ENCODE results near the gene EYS.
"Not testable (repeated sequence)": the region's sequence is repeated elsewhere in the genome, so short reads cannot be mapped to it uniquely, and the experiment has no call there.

EYS gene

DNA sequence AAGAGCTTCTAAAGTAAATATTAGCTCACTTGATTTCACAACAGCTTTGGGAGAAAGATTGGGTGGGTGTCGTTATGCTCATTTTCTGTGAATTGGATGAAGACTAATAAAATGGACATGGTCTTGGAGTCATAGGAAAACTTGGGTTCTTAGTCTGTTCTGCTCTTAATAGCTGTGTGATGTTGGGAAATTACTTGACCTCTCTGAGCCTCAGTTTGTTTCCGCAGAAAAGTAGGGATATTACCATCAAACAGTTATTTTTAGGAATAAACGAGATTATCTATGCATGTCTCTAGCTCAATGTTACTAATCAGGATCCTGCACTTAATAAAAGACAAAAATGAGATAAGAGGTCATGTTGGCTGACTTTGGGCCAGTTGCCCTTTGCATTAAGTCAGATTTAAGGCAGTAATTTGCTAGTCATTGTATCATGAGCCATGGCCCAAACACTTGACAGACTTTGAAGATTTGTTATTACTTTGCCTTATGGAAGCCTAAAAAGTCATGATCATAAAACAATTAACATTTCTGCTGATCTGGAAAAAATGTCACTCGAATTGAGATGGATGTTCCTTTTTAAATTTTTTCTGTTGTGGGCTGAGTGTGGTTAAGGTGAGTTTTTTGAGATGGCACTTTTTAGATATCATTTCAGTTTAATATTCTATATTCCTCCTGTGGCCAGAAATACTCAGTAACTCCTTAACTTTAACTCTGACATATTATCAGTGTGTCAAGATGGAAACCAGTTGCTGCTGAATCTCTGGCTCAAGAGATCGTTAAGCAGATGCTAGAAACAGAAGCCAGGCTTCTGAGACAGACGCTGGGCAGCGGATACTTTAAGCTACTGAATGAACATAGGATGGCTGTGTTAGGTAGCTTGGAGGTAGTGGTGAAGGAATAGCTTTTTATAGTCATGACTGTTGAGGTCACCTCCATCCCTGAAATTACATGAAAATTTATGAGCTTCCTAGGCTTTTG, 1779.8 kb downstream of the EYS start:
- DNase-seq: no peak

DNA sequence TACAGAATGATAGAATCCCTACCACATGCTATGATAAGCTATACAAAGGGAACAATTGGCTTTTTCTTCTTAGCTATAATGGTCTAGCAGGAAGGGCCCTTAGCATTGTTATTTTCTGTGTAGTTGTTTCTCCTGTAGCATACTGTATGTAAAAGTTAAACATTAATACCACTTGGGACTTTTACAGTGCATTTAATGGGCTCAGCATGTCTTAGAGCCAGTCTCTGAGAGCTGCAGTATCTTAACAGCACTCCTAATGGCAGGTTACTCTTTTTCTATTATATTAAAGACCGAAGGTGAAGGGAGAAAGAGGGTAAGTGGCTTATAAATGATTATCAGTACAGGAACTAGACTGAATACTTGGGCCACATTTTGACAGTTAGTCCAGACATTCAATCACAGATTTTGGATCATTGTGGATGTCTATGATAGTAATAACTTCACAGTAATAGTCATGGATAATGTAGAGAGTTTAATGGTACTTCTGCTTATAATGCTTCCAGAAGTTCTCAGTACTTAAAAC, 1780.7 kb downstream of the EYS start:
- no peak for DNase-seq

DNA sequence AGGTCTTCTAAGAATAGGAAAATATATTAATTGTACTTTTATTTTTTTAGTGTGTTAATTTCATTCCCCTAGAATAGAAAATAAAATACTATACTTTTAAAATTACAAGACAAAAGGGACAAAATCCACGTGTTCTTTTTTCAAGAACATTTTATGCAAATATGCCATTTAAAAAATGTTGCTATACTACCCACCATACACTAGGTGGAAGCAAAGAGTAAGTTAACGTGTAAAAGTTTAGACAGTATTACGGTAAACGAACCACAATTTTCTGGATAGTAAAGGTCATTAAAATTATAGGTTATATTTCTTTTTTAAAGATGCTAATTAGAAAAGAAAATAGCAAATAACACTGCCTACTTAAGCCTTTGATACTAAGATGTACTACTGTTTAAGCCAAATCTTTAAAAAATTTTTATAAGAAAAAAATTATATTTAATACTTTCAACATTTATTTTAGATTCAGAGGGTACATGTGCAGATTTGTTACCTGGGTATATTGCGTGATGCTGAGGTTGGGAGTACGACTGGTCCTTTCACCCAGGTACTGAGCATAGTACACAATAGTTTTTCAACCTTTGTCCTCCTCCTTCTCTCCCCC, 1783.8 kb downstream of the EYS start:
- peak; percentile 56 for DNase-seq

DNA sequence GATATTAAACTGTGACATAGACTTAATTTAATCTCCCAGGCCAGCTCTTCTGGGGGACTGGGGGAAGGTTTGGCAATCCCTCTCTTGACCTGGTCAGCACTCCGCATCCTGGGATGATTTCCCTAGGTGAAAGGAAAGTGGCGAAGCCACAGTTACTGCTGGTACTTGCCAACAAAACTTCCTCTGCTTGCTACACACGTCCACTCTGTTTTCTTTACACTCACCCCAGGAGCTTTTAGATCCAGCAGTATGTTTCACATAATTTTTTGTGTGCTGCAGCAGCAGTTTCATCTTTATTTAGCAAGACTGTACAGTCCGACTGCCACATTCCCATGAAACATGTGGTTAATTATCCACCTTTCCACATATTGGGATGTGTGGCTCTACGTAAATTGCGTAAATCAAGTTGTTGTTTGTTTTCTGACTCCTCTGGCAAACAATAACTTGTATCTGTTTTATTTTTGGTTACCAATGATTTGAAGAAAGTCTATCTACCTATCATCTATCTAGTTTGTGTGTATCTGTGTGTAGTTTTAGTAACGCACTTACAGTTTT, 1787.4 kb downstream of the EYS start:
- no peak for DNase-seq

DNA sequence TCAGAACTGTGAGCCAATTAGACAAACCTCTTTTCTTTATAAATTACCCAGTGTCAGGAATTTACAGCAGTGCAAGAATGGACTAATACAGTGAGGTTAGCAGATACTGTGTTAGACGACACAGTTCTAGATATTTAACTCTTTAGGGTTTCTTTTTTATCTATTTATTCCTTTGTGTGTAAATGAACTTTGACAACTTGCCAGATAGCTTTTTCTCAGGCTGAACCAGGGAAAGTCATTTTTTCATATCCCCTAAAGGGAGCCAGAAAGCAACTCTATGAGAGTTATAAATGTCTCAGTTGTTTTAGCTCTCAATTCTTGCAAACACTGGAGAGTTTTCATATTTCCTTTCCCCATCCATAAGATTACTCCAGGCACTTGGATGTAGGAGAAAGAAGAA, 1794.1 kb downstream of the EYS start:
- no peak for DNase-seq

DNA sequence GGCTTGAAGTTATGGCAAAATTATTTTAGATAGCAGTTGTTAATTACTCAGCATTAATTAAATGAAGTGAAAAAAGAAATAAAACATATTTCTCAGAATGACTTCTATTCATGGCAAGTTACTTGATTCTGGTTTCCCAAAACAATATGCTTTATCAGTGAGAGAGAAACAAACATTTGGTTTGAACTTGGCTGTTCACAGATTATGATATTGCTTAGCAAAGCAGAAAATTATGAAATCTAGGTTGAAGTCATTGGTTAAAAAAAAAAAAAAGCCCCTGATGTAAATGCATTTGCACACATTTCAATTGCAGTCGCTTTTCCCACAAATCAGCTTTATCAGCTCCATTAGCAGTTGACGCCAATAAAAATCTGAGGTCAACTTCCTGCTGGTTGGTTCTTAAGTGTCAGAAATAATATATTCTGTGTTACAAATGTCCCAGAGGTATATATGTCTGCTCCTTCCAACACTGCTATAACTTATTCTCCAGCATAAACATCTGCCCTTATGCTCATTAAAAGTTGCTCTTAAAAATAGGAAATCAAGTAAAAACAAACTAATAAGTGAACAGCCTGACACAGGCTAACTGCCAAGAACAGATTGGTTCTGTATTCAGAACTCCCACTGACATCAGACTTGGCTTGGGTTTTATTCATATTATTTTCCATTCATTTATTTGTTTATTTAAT, 1796.0 kb downstream of the EYS start:
- no peak for DNase-seq

DNA sequence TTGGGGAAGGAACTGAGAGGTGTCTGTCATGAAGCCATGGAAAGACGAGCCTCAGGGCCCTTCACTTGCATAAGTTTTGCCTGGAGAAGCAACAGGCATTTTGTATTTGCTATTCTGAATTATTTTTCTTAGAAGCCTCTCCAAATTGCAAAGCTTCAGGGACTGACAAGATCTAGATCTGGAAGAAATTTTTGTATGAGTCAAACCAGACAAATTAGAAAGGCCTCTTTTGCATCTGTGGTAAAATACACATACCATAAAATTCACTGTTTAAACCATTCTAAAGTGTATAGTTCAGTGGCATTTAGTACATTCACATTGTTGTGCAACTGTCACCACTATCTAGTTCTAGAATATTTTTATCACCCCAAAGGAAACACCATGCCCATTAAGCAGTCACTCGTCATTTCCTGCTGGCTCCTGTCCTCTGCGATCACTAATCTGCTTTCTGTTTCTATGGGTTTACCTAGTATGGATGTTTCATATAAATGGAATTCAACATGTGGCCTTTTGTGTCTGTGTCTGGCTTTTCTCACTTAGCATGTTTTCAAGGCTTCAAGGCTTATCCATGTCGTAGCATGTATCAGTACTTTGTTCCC, 1802.3 kb downstream of the EYS start:
- no peak for DNase-seq

DNA sequence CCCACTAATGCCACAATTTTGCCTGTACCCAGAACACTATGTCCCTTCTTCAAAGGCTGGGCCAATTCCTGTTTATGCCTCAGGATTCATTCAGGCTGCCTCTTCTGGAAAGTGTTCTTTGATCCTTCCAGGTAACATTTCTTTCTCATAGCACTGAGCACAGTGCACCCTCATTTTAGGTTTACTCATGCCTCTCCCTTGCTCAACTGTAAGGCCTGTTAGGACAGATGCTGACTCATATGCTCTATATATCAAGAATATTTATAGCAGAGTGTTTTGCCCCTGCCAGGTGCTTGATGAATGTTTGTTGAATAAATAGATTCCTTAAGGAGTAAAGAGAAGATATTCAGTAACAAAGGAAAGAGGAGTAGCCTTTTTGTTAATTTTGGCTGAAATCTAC, 1807.5 kb downstream of the EYS start:
- no peak for DNase-seq

DNA sequence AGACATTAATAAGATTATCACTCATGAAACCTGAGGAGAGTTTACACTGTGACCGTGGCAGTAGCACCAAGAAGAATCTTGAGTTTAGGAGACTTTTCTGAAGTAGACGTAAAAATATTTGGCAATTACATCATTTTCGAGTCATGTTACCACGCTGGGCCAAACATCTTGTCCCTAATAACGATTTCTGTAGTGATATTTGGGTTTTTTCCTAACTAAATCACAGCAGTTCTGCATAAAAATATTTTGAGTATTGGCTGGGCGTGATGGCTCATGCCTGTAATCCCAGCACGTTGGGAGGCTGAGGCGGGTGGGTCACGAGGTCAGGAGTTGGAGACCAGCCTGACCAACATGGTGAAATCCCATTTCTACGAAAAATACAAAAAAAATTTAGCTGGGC, 1809.1 kb downstream of the EYS start:
- DNase-seq: no peak

DNA sequence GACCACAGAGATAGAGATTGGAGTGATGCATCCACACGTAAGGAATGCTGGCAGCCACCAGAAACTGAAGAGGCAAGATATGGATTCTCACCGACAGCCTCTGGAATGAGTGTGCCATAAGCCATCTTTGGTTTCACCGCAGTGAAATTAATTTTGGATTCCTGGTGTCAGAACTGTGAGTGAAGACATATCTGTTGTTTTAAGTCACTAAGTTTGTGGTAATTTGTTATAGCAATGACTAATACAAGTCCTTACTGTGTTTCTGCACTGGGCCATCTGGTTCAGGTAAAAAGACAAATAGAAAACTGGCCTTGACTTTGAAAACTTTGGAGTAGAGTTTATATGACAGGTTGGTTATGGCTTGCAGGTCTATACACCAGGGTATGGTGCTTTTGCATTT, 1809.6 kb downstream of the EYS start:
- DNase-seq: no peak

DNA sequence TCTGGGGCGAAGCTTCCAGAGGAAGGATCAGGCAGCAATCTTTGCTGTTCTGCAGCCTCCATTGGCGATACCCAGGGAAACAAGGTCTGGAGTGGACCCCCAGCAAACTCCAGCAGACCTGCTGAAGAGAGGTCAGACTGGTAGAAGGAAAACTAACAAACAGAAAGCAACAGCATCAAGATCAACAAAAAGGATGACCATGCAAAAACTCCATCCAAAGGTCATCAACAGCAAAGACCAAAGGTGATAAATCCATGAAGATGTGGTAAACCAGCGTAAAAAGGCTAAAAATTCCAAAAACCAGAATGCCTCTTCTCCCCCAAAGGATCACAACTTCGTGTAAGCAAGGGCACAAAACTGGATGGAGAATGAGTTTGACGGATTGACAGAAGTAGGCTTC, 1818.6 kb downstream of the EYS start:
- no peak for DNase-seq

DNA sequence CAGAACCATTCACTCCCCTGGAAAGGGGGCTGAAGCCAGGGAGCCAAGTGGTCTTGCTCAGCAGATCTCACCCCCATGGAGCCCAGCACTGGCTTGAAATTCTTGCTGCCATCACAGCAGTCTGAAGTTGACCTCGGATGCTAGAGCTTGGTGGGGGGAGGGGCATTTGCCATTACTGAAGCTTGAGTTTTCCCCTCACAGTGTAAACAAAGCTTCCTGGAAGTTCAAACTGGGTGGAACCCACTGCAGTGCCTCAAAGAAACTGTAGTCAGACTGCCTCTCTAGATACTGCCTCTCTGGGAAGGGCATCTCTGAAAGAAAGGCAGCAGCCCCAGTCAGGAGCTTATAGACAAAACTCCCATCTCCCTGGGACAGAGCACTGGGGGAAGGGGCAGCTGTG, 1819.2 kb downstream of the EYS start:
- DNase-seq: not testable (repeated sequence)

DNA sequence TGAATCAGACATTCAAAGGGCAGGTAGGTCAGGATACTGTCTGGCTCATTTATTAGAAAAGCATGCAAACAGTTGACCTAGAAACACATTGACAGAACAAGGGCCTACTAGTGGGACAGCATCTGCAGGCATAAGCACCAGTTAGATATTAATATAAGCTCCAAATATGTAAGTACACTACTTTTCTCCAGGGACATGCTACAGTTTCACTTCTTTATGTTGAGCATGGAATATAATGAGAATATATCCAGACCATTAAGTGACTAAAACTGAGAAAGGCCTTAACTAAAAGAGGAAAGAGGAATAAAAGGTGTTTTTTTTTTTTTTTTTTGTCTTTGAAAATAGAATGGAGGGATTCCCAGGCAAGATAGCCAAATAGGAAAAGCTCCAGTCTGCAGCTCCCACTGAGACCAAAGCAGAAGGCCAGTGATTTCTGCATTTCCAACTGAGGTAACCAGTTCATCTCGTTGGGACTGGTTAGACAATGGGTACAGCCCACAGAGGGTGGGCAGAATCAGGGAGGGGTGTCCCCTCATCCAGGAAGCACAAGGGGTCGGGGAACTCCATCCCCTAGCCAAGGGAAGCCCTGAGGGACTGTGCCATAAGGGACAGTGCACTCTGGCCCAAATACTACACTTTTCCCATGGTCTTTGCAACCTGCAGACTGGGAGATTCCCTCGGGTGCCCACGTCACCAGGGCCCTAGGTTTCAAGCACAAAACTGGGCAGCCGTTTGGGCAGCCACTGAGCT, 1819.8 kb downstream of the EYS start:
- no peak for DNase-seq

DNA sequence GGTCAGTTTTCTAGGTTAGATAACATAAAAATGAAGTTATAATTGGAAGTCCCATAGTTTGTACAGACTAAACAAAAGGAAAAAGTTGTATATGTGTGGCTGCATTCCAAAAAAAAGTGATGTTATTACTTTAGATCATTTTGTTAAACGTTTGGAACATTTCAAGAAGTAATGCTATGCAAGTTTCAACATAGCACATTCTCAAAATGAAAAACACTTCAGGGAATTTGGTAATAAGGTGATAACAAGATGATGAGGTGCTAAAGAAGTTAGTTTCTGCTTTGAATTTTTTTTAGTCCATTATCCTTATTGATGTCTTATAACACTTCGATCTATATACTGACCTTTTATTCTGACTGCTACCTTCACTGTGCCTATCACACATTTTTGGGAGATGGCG, 1820.7 kb downstream of the EYS start:
- no peak for DNase-seq

DNA sequence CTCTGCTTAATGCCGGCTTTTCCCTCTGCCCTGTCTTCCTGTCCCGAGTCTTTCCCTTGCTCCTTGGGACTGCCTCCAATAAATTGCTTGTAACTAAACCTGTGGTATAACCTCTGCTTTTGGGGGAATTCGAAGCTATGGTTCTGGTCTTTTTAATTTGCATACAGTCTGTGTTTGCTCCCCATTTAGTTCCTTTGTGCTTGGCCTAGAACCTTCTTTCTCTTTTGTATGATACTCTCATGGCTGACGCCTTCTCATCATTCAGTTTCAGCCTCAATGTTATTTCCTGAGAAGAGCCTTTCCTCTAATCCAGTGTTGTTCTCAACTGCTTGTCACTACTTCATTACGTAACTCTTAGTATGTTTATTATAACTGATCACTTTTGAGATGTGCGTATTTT, 1823.4 kb downstream of the EYS start:
- DNase-seq: no peak

DNA sequence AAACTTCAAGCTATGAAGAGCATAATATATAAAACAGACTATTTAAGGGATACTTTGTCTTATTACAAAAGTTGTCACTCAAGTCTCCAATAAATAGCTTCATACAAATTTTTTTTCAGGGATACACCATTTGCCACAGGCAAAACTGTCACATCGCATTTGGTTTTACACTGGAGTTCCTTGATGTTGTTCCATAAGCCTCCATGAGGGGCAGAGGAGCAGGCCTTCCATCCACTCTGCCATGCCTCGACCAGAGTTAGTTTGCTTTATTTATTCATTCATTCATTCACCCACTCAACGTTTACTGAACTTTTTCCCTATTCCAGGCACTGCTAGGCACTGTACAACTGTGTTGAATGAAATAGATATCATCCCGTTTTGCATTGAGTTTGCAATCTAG, 1824.8 kb downstream of the EYS start:
- no peak for DNase-seq

DNA sequence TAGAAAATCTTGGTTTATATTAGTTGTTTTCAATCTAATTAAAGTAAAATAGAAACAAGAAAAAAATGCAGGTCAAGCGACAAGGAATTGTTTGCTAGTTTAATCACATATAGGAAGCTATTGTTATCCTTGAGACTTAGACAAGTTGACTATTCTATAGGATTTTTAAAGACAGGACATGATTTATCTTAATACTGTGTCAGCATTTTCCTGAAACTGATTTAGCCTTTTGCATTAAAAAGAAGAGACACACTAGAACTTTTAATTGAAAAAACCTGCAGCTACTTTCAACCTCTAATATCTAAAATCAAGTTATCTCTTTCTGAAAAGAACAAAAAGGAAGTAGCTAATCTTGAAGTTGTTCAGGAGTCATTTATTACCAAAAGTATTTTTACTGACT, 1825.2 kb downstream of the EYS start:
- no peak for DNase-seq

DNA sequence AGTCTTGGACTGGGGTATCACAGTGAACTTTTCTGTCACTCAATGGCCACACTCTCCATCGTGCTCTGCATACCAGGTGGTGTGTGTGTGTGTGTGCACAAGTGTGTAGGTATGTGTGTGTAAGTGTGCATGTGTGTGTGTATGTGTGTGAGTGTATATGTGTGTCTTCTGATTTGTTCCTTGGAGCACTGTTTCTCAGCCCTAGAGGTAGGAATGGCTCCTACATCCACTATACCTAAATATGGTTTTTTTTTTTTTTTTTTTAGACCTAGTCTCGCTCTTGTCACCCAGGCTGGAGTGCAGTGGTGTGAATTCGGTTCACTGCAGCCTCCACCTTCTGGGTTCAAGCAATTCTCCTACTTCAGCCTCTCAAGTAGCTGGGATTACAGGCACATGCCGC, 1834.8 kb downstream of the EYS start:
- no peak for DNase-seq

DNA sequence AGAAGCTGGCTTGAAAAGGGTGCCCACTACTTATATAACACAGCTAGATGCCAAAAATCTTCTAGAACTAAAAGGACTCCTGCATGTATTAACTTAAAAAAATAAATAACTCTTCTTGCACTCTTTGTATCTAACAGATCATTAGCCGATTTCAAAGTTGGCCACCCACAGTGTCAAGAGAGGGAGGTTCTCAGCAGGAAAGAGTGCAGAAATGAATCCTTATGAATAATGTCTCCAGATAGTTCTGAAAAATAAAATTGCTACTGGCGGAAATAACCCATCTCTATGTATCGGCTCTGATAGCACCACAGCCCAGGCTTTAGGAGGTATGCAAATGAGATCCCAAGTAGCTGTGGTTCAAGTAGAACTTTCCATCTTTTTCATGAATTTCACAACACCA, 1838.7 kb downstream of the EYS start:
- no peak for DNase-seq

DNA sequence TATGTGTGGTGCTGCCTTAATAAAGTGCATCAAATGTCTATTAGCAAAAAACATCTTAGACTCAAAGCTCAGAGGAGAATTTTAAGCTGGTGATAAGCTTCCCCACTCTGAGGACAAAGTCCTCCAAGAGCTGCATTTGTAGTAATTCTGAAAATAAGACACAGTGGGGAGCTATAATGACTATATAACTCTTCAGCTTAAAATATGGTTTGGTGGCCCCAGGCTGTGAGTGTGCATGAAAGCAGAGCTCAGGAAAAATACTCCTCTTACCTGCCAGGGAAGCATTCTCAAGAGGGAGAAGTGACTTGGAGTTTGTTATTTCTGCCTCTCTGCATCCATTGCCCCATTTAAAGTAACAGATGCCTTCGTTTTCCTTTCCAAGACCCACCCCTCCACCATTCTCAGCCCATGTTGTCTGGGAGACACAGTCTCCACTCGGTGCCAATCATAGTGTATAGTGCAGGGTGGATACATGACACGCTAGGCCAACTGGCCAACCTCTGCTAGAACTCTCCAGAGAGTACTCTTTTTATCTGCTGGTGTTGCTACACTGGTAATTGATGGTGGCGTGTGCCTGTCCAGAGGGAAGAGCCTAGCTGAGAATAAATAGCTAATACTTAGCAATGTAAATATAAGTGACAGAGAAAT, 1842.2 kb downstream of the EYS start:
- DNase-seq: no peak

DNA sequence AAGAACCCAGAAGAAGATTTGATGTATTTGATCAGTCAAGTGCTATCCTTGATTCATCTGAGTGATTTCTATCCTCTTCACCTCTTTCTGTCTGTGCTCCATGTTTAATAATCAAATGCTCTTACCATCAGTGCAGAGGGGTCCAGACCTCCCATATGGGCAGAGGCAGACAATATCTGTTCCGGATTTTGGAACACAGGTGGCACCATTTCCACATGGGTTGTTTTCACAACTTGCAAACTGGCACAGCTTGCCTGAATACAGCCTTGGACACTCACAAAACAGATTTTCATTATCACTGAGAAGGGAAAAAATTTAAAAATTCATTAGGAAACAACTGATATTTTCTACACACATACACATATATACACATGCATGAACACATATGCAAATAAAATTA, 1843.0 kb downstream of the EYS start:
- DNase-seq: no peak

Data from NCI-H748 treated with DMSO at 0.1 percent for 48 hours (cell line).